Keratinocyte (primary cell): ENCODE results near the gene DCT. TPM values are rescaled to one million over a fixed set of nuclear protein-coding genes. Genes with fewer than 3 reads are reported as not detected.

Source experiments
- DNase-seq: peaks from one replicate; pipeline ENCODE4 v3.0.0-alpha.2; 2011; ENCODE audit warnings: low read depth, missing footprints, low spot score
- FAIRE-seq: peaks from 2 replicates; lab custom pipeline; 2011; peaks lifted over from hg19 to GRCh38; lab: Jason Lieb, UNC
- H2AFZ ChIP-seq: 2 replicates; pipeline ENCODE4 v1.6.0; 2012; ENCODE audit warnings: low read length, control low read depth, inconsistent platforms; ENCODE audit not compliant: control insufficient read depth
- H3K27ac ChIP-seq: 2 replicates; pipeline ENCODE4 v1.5.1; 2011; ENCODE audit warnings: low read length; ENCODE audit not compliant: control insufficient read depth, insufficient read depth
- H3K27me3 ChIP-seq: 3 replicates; pipeline ENCODE4 v1.6.0; 2011; ENCODE audit warnings: low read length; ENCODE audit not compliant: control insufficient read depth, insufficient read depth; ENCODE audit errors: extremely low read depth
- H3K36me3 ChIP-seq, 2 experiments: 2 replicates in 1 of 2; 3 replicates in 1 of 2; pipeline ENCODE4 v1.5.1; 2011; ENCODE audit warnings: low read length in 2 of 2, mild to moderate bottlenecking in 1 of 2; ENCODE audit not compliant: control insufficient read depth in 2 of 2, insufficient read depth in 2 of 2; ENCODE audit errors: extremely low read depth in 1 of 2
- H3K4me1 ChIP-seq: 3 replicates; pipeline ENCODE4 v1.5.1; 2011; ENCODE audit warnings: low read length; ENCODE audit not compliant: control insufficient read depth, insufficient read depth; ENCODE audit errors: extremely low read depth
- H3K4me2 ChIP-seq: 3 replicates; pipeline ENCODE4 v1.6.0; 2011; ENCODE audit warnings: low read depth, low read length; ENCODE audit not compliant: control insufficient read depth, insufficient read depth; ENCODE audit errors: extremely low read depth
- H3K4me3 ChIP-seq, 3 experiments: fragments of 200-600 bp in 1 of 3; sonication (generic) in 1 of 3; 2 replicates in 2 of 3; 3 replicates in 1 of 3; pipeline ENCODE4 v1.5.1; 2011 to 2016; ENCODE audit warnings: low read length in 3 of 3, mild to moderate bottlenecking in 3 of 3, control low read depth in 2 of 3, inconsistent platforms in 1 of 3, low read depth in 1 of 3, mixed read lengths in 1 of 3, mixed run types in 1 of 3, moderate library complexity in 1 of 3; ENCODE audit not compliant: control insufficient read depth in 2 of 3, insufficient read depth in 2 of 3; ENCODE audit errors: extremely low read depth in 1 of 3
- H3K79me2 ChIP-seq: 2 replicates; pipeline ENCODE4 v1.6.0; 2012; ENCODE audit warnings: low read length; ENCODE audit not compliant: control insufficient read depth, insufficient read depth
- H3K9ac ChIP-seq: 3 replicates; pipeline ENCODE4 v1.6.0; 2011; ENCODE audit warnings: low read length; ENCODE audit not compliant: control insufficient read depth, insufficient read depth; ENCODE audit errors: extremely low read depth
- H3K9me1 ChIP-seq: 3 replicates; pipeline ENCODE4 v1.6.0; 2011; ENCODE audit warnings: low read length; ENCODE audit not compliant: control insufficient read depth, insufficient read depth; ENCODE audit errors: extremely low read depth
- H3K9me3 ChIP-seq: 2 replicates; pipeline ENCODE4 v1.5.1; 2012; ENCODE audit warnings: low read depth, low read length; ENCODE audit not compliant: control insufficient read depth
- H4K20me1 ChIP-seq: 3 replicates; pipeline ENCODE4 v1.6.0; 2011; ENCODE audit warnings: low read length; ENCODE audit not compliant: control insufficient read depth, insufficient read depth; ENCODE audit errors: extremely low read depth
- EZH2 ChIP-seq: IDR thresholded peaks from one replicate; pipeline ENCODE4 v1.6.1; 2012; ENCODE audit warnings: inconsistent platforms, mild to moderate bottlenecking, low read length, moderate library complexity
- dilution Hi-C: fragments of 300-500 bp; cut with MboI; formaldehyde crosslinking; loops from one replicate; pipeline ENCODE4 v1.7.0; 2020; ENCODE audit warnings: low sequenced_read_pairs; ENCODE audit not compliant: extremely low pct_ligation_motif_present
- polyA plus RNA-seq, 5 experiments: library from polyadenylated mRNA; depleted of rRNA in 3 of 5; stranded (reverse) in 3 of 5; stranded (forward) in 1 of 5; unstranded in 1 of 5; fragments of >200 nt; gene quantifications; 1 replicate in 1 of 5; 2 replicates in 3 of 5; 3 replicates in 1 of 5; pipeline versions ENCODE4 v1.2.1 to v1.2.3, GENCODE V29; 2011 to 2012; ENCODE audit warnings: missing spikeins in 2 of 5, low read depth in 1 of 5, low replicate concordance in 1 of 5
- TF ChIP-seq, protein P1 (sequence below), 3 experiments: IDR thresholded peaks in 1 of 3; conservative IDR thresholded peaks in 1 of 3; optimal IDR thresholded peaks in 1 of 3; 2 replicates in 2 of 3; 3 replicates in 1 of 3; pipeline versions ENCODE3 to v1.5.1; 2011; ENCODE audit warnings: low read length in 3 of 3, mild to moderate bottlenecking in 3 of 3, moderate library complexity in 2 of 3, control low read depth in 1 of 3, inconsistent platforms in 1 of 3; ENCODE audit not compliant: insufficient read depth in 2 of 3; ENCODE audit errors: extremely low read depth in 1 of 3

The DCT gene
- polyA plus RNA-seq, 1 donor (not counting 4 experiments of a cell fraction or from before 2014, with no cell fraction given), result 0.04 TPM

DNA sequence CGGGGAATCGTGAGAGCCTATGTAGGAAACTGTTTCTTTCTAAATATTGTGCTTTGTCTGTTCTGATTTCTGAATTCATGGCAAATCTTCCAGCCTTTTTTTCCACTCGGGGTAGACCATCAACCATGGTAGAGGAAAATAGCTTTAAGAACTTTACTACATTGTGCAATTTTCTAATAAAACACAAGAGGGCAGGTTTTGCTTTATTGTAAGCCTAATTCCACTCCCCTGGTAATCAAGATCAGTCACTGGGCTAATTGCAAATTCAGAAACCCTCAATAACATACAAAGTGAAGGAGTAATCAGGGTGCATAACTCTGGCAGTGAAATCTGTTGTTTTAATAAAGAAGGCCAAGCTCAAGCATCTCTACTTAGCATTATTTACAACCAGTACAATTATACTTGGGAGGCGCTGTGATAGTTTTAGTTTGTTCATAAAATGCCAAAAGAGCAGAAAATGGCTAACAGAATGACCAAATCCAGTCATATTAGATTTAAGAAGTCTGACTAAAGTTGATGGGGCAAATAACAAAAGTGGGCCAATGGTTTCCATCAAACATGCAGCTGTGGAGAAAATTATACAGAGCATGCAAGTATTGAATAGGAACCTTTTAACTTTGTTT lies 43.8 kb downstream of the DCT start:
- H4K20me1 ChIP-seq, result no peaks in the 10 kb centered on the region
- no peaks in the 10 kb centered on the region for H3K36me3 ChIP-seq
- FAIRE-seq (peak; percentile 34), DNase-seq (peak; percentile 5)
- no peak overlapping the region for H3K27ac ChIP-seq
- TF ChIP-seq, protein P1, sequence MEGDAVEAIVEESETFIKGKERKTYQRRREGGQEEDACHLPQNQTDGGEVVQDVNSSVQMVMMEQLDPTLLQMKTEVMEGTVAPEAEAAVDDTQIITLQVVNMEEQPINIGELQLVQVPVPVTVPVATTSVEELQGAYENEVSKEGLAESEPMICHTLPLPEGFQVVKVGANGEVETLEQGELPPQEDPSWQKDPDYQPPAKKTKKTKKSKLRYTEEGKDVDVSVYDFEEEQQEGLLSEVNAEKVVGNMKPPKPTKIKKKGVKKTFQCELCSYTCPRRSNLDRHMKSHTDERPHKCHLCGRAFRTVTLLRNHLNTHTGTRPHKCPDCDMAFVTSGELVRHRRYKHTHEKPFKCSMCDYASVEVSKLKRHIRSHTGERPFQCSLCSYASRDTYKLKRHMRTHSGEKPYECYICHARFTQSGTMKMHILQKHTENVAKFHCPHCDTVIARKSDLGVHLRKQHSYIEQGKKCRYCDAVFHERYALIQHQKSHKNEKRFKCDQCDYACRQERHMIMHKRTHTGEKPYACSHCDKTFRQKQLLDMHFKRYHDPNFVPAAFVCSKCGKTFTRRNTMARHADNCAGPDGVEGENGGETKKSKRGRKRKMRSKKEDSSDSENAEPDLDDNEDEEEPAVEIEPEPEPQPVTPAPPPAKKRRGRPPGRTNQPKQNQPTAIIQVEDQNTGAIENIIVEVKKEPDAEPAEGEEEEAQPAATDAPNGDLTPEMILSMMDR (optimal IDR thresholded peaks at IDR 0.05 in 1 of 3, IDR thresholded peaks at IDR 0.05 in 1 of 3, conservative IDR thresholded peaks at IDR 0.05 in 1 of 3; ENCODE audit: extremely low read depth in 1 of 3, insufficient read depth in 2 of 3, low read length in 3 of 3), result peak in 2 of 3 experiments; percentile 45 to 48
- no peak for TF ChIP-seq EZH2
- no peak overlapping the region for H3K9ac ChIP-seq
- H2AFZ ChIP-seq, result no peak overlapping the region
- H3K27me3 ChIP-seq, result no peaks in the 10 kb centered on the region
- no peak overlapping the region for H3K4me3 ChIP-seq
- no peaks in the 10 kb centered on the region for H3K79me2 ChIP-seq
- H3K9me1 ChIP-seq, result no peaks in the 10 kb centered on the region
- no peaks in the 10 kb centered on the region for H3K9me3 ChIP-seq
- no peaks in the 10 kb centered on the region for H3K4me1 ChIP-seq
- dilution Hi-C loops, result no loop called here
- no peak overlapping the region for H3K4me2 ChIP-seq

DNA sequence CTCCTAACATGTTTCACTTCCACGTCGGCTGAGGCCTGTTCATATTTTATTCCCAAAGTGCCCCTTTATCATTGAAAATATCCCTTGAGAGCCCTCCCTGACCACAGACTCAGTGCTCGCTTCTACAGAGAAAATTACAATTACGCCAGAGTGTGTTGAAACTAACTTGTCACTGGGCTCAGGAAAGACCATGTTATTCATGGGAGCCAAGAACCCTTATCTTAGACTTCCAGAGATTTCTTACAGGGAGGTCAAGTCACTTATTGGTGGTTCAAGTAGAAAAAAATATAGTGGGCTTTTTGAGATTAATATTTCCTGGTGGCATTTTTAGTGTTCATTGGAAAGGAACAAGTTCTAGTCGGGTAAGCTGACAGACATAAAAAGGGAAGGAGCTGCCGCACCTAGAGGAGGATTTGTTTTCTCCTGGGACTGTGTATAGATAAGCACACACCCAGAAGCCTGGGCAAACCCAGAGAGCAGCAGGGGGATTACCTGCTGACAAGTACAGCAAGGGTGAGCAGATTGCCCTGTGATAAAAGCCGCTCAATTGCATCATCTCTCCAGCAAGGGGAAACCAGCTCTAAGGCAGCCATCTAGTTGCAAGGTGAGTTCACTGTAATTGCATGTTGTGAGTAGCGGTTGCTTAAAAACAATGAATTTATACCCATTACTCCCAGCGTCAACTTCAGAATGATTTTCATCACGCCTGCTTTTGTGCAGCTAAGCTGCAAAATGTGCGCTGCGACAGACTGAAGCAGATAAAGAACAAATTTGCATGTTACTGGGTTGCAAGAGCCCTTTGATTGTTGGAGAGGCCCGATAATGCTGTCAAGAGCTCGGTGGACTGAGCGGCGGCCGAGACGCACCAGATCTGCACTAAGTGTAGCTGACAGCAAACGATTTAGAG lies 46.2 kb downstream of the DCT start:
- dilution Hi-C loops, result no loop called here
- TF ChIP-seq, protein P1 (optimal IDR thresholded peaks at IDR 0.05 in 1 of 3, IDR thresholded peaks at IDR 0.05 in 1 of 3, conservative IDR thresholded peaks at IDR 0.05 in 1 of 3; ENCODE audit: extremely low read depth in 1 of 3, insufficient read depth in 2 of 3, low read length in 3 of 3), result no peak
- no peak overlapping the region for H2AFZ ChIP-seq
- H3K4me3 ChIP-seq, result no peak overlapping the region
- FAIRE-seq (no peak), DNase-seq (no peak)
- no peaks in the 10 kb centered on the region for H3K79me2 ChIP-seq
- H3K4me2 ChIP-seq, result no peak overlapping the region
- no peaks in the 10 kb centered on the region for H3K9me3 ChIP-seq
- H4K20me1 ChIP-seq, result no peaks in the 10 kb centered on the region
- no peak overlapping the region for H3K9ac ChIP-seq
- H3K27me3 ChIP-seq, result no peaks in the 10 kb centered on the region
- no peaks in the 10 kb centered on the region for H3K4me1 ChIP-seq
- no peaks in the 10 kb centered on the region for H3K36me3 ChIP-seq
- no peaks in the 10 kb centered on the region for H3K9me1 ChIP-seq
- H3K27ac ChIP-seq, result no peak overlapping the region
